GM23338 (cell line): Measurements from ENCODE around the gene KLHL22. TPM values are rescaled to one million over a fixed set of nuclear protein-coding genes. Genes with fewer than 3 reads are reported as not detected.
"Not testable (repeated sequence)": the region's sequence is repeated elsewhere in the genome, so short reads cannot be mapped to it uniquely, and the experiment has no call there.

ENCODE experiments used
- ATAC-seq: fragments of 200-7000 bp; cut with Tn5 transposase; 3 replicates; pipeline ENCODE4 v1.9.1; 2020
- DNase-seq: peaks from one replicate; pipeline ENCODE4 v3.0.0-alpha.2; 2015; ENCODE audit warnings: low spot score
- H2AFZ ChIP-seq: fragments of 200-600 bp; sonication (generic); 2 replicates; pipeline ENCODE4 v1.8.0; 2016; ENCODE audit warnings: antibody characterized with exemption, mild to moderate bottlenecking, moderate library complexity
- H3F3A ChIP-seq: fragments of 200-600 bp; sonication (generic); replicated peaks from 2 replicates; pipeline ENCODE4 v1.8.0; 2017; ENCODE audit warnings: antibody characterized with exemption, mixed run types, low read depth
- H3K27ac ChIP-seq: fragments of 200-600 bp; sonication (generic); 2 replicates; pipeline ENCODE4 v1.6.1; 2016; ENCODE audit warnings: low read depth
- H3K27me3 ChIP-seq: fragments of 200-600 bp; sonication (generic); 2 replicates; pipeline ENCODE4 v1.8.0; 2016; ENCODE audit warnings: mild to moderate bottlenecking, mixed run types, moderate library complexity; ENCODE audit not compliant: insufficient read depth
- H3K36me3 ChIP-seq: fragments of 200-600 bp; sonication (generic); 2 replicates; pipeline ENCODE4 v1.8.0; 2016; ENCODE audit warnings: mild to moderate bottlenecking; ENCODE audit not compliant: insufficient read depth
- H3K4me1 ChIP-seq: fragments of 200-600 bp; sonication (generic); 2 replicates; pipeline ENCODE4 v1.8.0; 2016; ENCODE audit warnings: mild to moderate bottlenecking, moderate library complexity; ENCODE audit not compliant: insufficient read depth
- H3K4me2 ChIP-seq: fragments of 200-600 bp; sonication (generic); 2 replicates; pipeline ENCODE4 v1.7.1; 2017; ENCODE audit warnings: mixed run types
- H3K4me3 ChIP-seq: fragments of 200-600 bp; sonication (generic); 2 replicates; pipeline ENCODE4 v1.6.1; 2016; ENCODE audit warnings: mixed run types
- H3K79me2 ChIP-seq: fragments of 200-600 bp; sonication (generic); replicated peaks from 2 replicates; pipeline ENCODE4 v1.8.0; 2017; ENCODE audit warnings: mild to moderate bottlenecking; ENCODE audit not compliant: insufficient read depth
- H3K9me2 ChIP-seq: fragments of 200-600 bp; sonication (generic); 2 replicates; pipeline ENCODE4 v1.8.0; 2017; ENCODE audit not compliant: insufficient read depth
- H4K20me1 ChIP-seq: fragments of 200-600 bp; sonication (generic); replicated peaks from 2 replicates; pipeline ENCODE4 v1.8.0; 2017; ENCODE audit warnings: mild to moderate bottlenecking; ENCODE audit not compliant: insufficient read depth
- H3K27ac Mint-ChIP-seq: 2 replicates; pipeline ENCODE4 v1.8.0; 2020; ENCODE audit warnings: inconsistent platforms, mild to moderate bottlenecking, moderate library complexity, mixed read lengths
- H3K27me3 Mint-ChIP-seq: 3 replicates; pipeline ENCODE4 v1.8.0; 2022; ENCODE audit warnings: low read depth, mild to moderate bottlenecking, moderate library complexity, mixed read lengths, inconsistent platforms; ENCODE audit not compliant: insufficient read depth, poor library complexity
- H3K36me3 Mint-ChIP-seq: 3 replicates; pipeline ENCODE4 v1.8.0; 2021; ENCODE audit warnings: low read depth, mild to moderate bottlenecking, inconsistent platforms, moderate library complexity, mixed read lengths
- H3K4me1 Mint-ChIP-seq: 3 replicates; pipeline ENCODE4 v1.8.0; 2020; ENCODE audit warnings: mild to moderate bottlenecking, inconsistent platforms, mixed read lengths
- H3K4me3 Mint-ChIP-seq: 3 replicates; pipeline ENCODE4 v1.8.0; 2021; ENCODE audit warnings: moderate library complexity, mild to moderate bottlenecking, inconsistent platforms, mixed read lengths
- H3K9me3 Mint-ChIP-seq: 3 replicates; pipeline ENCODE4 v1.8.0; 2020; ENCODE audit warnings: moderate library complexity, mild to moderate bottlenecking, inconsistent platforms, mixed read lengths
- EZH2 ChIP-seq: fragments of 200-600 bp; sonication (generic); IDR thresholded peaks from one replicate; pipeline ENCODE4 v1.8.0; 2017; ENCODE audit warnings: antibody characterized with exemption, mild to moderate bottlenecking, low read depth; ENCODE audit not compliant: unreplicated experiment
- EZH2phosphoT487 ChIP-seq: fragments of 200-600 bp; sonication (generic); IDR thresholded peaks from one replicate; pipeline ENCODE4 v1.8.1; 2018; ENCODE audit warnings: antibody characterized with exemption; ENCODE audit not compliant: unreplicated experiment
- JUNB ChIP-seq: IDR thresholded peaks from one replicate; pipeline ENCODE4 v1.6.1; 2016; ENCODE audit warnings: antibody characterized with exemption; ENCODE audit not compliant: unreplicated experiment
- POLR2AphosphoS5 ChIP-seq: IDR thresholded peaks from 2 replicates; pipeline ENCODE4 v1.6.1; 2016; ENCODE audit warnings: antibody characterized with exemption, low read depth
- STAT1 ChIP-seq: IDR thresholded peaks from one replicate; pipeline ENCODE4 v1.6.1; 2016; ENCODE audit warnings: antibody characterized with exemption; ENCODE audit not compliant: unreplicated experiment
- ZNF331 ChIP-seq: fragments of 250-450 bp; sonication (Bioruptor Pico); IDR thresholded peaks from 2 replicates; pipeline ENCODE4 v1.5.0; 2020; ENCODE audit warnings: low read depth, mild to moderate bottlenecking, moderate library complexity
- polyA plus RNA-seq: library from polyadenylated mRNA; unstranded; fragments of >200 nt; fragmentation: Nextera tagmentation; extraction: Ambion mirVana; gene quantifications from 2 replicates; pipeline ENCODE4 v1.2.1, GENCODE V29; 2016
- total RNA-seq: library from RNA; depleted of rRNA; stranded (reverse); fragments of >200 nt; shearing (Covaris generic); gene quantifications from 2 replicates; pipeline ENCODE4 v1.2.3, GENCODE V29; 2014
- TF ChIP-seq, protein P1 (sequence below): fragments of 250-450 bp; sonication (Bioruptor Pico); IDR thresholded peaks from 2 replicates; pipeline ENCODE4 v1.5.0; 2020; ENCODE audit warnings: mild to moderate bottlenecking, moderate library complexity

The KLHL22 gene
- total and polyA plus RNA-seq, 2 experiments from 2014 or later: 2.4 to 16.0 TPM

DNA sequence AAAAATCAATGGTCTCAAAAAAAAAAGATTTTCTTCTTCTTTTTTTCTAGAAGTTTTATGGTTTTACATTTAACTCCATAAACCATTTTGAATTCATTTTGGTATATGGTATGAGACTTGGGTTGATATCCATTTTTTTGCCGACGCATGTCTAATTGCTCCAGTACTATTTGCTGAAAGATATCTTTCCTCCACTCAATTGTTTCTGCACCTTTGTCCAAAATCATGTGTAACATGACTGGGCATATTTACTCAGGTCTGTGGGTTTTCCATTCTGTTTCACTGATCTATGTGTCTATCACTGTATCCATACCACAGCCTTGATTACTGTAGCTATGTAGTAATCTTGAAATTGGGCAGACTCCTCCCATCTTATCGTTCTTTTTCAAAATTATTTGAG is 42.4 kb downstream of the KLHL22 start:
- Mint-ChIP-seq H3K4me1 (peaks cover 9% of the 10 kb centered on the region), H3K4me3 (no peak overlapping the region), H3K36me3 (no peaks in the 10 kb centered on the region), H3K27me3 (peaks cover 14% of the 10 kb centered on the region), H3K27ac (no peak overlapping the region), H3K9me3 (no peaks in the 10 kb centered on the region)
- ATAC-seq: no peak
- Histone ChIP-seq H2AFZ (no peak overlapping the region), H3K9me2 (no peaks in the 10 kb centered on the region), H3K4me3 (no peak overlapping the region), H3K4me2 (no peak overlapping the region), H3K4me1 (no peaks in the 10 kb centered on the region), H3K27me3 (peaks cover 4% of the 10 kb centered on the region; the same call in 1 of the 2 replicates), H3K36me3 (no peaks in the 10 kb centered on the region), H3K79me2 (no peaks in the 10 kb centered on the region), H4K20me1 (no peaks in the 10 kb centered on the region; the same call in 1 of the 2 replicates), H3F3A (no peaks in the 10 kb centered on the region), H3K27ac (no peak overlapping the region)
- TF ChIP-seq EZH2 (no peak), POLR2AphosphoS5 (no peak), JUNB (no peak), ZNF331 (CRISPR knock-in tag) (no peak), STAT1 (no peak)
- DNase-seq: no peak

DNA sequence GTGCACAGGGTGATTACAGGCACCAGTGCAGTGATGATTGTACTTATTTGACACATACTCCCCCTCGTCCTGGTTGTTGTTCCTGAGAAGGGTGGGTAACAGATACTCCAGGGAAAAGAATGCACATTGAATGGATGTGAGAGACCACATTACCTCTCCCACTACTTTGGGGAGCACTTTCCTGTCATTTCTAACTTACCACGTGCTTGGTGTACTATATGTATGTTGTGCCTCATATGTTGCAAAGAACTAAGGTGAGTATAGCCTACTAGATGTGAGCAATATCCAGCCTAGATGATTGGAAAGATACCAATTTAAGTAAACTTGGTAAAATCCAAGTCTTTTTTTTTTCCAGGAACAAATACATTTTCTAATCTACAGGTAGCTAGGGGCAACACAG is 43.7 kb downstream of the KLHL22 start:
- no peak overlapping the region for H3K4me3 ChIP-seq
- no peaks in the 10 kb centered on the region for H3K9me2 ChIP-seq
- Mint-ChIP-seq H3K4me3 (no peak overlapping the region), H3K4me1 (peaks cover 9% of the 10 kb centered on the region), H3K9me3 (no peaks in the 10 kb centered on the region), H3K36me3 (no peaks in the 10 kb centered on the region), H3K27me3 (peaks cover 14% of the 10 kb centered on the region), H3K27ac (no peak overlapping the region)
- TF ChIP-seq EZH2phosphoT487 (no peak), STAT1 (no peak), ZNF331 (CRISPR knock-in tag) (no peak), POLR2AphosphoS5 (no peak), EZH2 (no peak)
- TF ChIP-seq, protein P1, sequence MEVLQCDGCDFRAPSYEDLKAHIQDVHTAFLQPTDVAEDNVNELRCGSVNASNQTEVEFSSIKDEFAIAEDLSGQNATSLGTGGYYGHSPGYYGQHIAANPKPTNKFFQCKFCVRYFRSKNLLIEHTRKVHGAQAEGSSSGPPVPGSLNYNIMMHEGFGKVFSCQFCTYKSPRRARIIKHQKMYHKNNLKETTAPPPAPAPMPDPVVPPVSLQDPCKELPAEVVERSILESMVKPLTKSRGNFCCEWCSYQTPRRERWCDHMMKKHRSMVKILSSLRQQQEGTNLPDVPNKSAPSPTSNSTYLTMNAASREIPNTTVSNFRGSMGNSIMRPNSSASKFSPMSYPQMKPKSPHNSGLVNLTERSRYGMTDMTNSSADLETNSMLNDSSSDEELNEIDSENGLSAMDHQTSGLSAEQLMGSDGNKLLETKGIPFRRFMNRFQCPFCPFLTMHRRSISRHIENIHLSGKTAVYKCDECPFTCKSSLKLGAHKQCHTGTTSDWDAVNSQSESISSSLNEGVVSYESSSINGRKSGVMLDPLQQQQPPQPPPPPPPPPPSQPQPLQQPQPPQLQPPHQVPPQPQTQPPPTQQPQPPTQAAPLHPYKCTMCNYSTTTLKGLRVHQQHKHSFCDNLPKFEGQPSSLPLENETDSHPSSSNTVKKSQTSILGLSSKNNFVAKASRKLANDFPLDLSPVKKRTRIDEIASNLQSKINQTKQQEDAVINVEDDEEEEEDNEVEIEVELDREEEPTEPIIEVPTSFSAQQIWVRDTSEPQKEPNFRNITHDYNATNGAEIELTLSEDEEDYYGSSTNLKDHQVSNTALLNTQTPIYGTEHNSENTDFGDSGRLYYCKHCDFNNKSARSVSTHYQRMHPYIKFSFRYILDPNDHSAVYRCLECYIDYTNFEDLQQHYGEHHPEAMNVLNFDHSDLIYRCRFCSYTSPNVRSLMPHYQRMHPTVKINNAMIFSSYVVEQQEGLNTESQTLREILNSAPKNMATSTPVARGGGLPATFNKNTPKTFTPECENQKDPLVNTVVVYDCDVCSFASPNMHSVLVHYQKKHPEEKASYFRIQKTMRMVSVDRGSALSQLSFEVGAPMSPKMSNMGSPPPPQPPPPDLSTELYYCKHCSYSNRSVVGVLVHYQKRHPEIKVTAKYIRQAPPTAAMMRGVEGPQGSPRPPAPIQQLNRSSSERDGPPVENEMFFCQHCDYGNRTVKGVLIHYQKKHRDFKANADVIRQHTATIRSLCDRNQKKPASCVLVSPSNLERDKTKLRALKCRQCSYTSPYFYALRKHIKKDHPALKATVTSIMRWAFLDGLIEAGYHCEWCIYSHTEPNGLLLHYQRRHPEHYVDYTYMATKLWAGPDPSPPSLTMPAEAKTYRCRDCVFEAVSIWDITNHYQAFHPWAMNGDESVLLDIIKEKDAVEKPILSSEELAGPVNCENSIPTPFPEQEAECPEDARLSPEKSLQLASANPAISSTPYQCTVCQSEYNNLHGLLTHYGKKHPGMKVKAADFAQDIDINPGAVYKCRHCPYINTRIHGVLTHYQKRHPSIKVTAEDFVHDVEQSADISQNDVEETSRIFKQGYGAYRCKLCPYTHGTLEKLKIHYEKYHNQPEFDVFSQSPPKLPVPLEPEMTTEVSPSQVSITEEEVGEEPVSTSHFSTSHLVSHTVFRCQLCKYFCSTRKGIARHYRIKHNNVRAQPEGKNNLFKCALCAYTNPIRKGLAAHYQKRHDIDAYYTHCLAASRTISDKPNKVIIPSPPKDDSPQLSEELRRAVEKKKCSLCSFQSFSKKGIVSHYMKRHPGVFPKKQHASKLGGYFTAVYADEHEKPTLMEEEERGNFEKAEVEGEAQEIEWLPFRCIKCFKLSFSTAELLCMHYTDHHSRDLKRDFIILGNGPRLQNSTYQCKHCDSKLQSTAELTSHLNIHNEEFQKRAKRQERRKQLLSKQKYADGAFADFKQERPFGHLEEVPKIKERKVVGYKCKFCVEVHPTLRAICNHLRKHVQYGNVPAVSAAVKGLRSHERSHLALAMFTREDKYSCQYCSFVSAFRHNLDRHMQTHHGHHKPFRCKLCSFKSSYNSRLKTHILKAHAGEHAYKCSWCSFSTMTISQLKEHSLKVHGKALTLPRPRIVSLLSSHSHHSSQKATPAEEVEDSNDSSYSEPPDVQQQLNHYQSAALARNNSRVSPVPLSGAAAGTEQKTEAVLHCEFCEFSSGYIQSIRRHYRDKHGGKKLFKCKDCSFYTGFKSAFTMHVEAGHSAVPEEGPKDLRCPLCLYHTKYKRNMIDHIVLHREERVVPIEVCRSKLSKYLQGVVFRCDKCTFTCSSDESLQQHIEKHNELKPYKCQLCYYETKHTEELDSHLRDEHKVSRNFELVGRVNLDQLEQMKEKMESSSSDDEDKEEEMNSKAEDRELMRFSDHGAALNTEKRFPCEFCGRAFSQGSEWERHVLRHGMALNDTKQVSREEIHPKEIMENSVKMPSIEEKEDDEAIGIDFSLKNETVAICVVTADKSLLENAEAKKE (CRISPR knock-in tag): no peak
- no peak overlapping the region for H2AFZ ChIP-seq
- no peaks in the 10 kb centered on the region for H3K36me3 ChIP-seq
- H4K20me1 ChIP-seq: no peaks in the 10 kb centered on the region; the same call in 1 of the 2 replicates
- DNase-seq: no peak
- H3K4me2 ChIP-seq: no peak overlapping the region
- H3K79me2 ChIP-seq: no peaks in the 10 kb centered on the region
- H3K27ac ChIP-seq: no peak overlapping the region
- no peak for ATAC-seq
- no peaks in the 10 kb centered on the region for H3K4me1 ChIP-seq
- H3K27me3 ChIP-seq: peaks cover 4% of the 10 kb centered on the region; the same call in 1 of the 2 replicates
- no peaks in the 10 kb centered on the region for H3F3A ChIP-seq

DNA sequence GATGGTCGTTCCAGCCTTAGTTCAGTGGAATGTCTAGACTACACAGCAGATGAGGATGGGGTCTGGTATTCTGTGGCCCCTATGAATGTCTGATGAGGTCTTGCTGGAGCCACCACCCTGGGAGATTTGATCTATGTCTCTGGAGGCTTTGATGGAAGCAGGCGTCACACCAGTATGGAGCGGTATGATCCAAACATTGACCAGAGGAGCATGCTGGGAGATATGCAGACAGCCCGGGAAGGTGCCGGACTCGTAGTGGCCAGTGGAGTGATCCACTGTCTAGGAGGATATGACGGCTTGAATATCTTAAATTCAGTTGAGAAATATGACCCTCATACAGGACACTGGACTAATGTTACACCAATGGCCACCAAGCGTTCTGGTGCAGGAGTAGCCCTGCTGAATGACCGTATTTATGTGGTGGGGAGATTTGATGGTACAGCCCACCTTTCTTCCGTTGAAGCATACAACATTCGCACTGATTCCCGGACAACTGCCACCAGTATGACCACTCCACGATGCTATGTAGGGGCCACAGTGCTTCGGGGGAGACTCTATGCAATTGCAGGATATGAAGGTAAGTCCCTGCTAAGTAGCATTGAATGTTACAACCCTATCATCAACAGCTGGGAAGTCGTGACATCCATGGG is 44.3 kb downstream of the KLHL22 start:
- not testable (repeated sequence) for ATAC-seq, H3K4me2 ChIP-seq, H3K79me2 ChIP-seq, H3K9me2 ChIP-seq, H3K27ac ChIP-seq, H4K20me1 ChIP-seq, H3F3A ChIP-seq, H3K4me1 Mint-ChIP-seq, H3K9me3 Mint-ChIP-seq, DNase-seq, H3K27ac Mint-ChIP-seq, H2AFZ ChIP-seq, H3K4me3 Mint-ChIP-seq, H3K4me3 ChIP-seq, H3K4me1 ChIP-seq, H3K36me3 Mint-ChIP-seq, H3K36me3 ChIP-seq, H3K27me3 ChIP-seq
- peaks cover 12% of the 10 kb centered on the region for H3K27me3 Mint-ChIP-seq
